GM13976 (cell line): ENCODE results near the gene CCDC148.
"Not testable (repeated sequence)": the region's sequence is repeated elsewhere in the genome, so short reads cannot be mapped to it uniquely, and the experiment has no call there.

ENCODE experiments used
- DNase-seq: peaks from one replicate; pipeline ENCODE4 v3.0.0; 2012; ENCODE audit warnings: low spot score
- CTCF ChIP-seq: IDR thresholded peaks from 2 replicates; pipeline ENCODE4 v1.5.1; 2012; ENCODE audit warnings: borderline replicate concordance, mild to moderate bottlenecking; ENCODE audit not compliant: insufficient read depth; ENCODE audit errors: extremely low read depth, missing control alignments, control extremely low read depth
- in situ Hi-C: fragments of 300-500 bp; cut with MboI; formaldehyde crosslinking; loops from one replicate; pipeline ENCODE4 v1.12.0; 2022; ENCODE audit warnings: low sequenced_read_pairs, mixed read lengths, inconsistent platforms; ENCODE audit not compliant: unreplicated experiment

CCDC148 gene

DNA sequence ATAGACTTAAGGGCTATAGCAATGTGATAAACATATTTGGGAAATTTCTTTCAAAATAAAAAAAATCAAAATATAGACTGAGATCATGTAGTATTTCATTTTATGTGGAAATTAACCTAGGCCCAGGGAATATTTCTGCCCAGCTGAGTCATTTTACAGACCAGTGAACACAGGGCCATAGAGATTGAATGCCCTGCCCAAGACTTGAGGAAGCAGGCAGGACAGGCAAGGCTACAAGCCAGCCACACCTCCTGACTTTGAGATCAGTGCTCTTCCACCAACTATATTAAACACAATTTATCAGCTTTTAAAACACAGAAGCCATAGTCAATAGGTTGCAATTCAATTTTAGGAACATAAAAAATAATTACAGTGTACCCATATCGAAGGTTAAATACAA lies 12.9 kb downstream of the CCDC148 start:
- no peak for TF ChIP-seq CTCF
- in situ Hi-C loops = no loop called here

DNA sequence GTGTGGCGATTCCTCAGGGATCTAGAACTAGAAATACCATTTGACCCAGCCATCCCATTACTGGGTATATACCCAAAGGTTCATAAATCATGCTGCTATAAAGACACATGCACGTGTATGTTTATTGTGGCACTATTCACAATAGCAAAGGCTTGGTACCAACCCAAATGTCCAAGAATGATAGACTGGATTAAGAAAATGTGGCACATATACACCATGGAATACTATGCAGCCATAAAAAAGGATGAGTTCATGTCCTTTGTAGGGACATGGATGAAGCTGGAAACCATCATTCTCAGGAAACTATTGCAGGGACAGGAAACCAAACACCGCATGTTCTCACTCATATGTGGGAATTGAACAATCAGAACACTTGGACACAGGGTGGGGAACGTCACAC lies 17.5 kb downstream of the CCDC148 start:
- in situ Hi-C loops = not testable (repeated sequence)

More for the DNA sequence above, 12.9 kb downstream of the CCDC148 start:
- DNase-seq = no peak

DNA sequence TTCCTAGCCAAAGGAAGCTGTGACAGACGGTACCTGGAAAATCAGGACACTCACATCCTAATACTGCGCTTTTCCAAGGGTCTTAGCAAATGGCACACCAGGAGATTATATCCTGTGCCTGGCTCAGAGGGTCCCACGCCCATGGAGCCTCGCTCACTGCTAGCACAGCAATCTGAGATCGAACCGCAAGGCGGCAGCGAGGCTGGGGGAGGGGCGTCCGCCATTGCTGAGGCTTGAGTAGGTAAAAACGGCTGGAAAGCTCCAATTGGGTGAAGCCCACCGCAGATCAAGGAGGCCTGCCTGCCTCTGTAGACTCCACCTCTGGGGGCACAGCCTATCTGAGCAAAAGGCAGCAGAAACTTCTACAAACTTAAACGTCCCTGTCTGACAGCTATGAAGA lies 22.8 kb downstream of the CCDC148 start:
- in situ Hi-C loops, DNase-seq: not testable (repeated sequence)

More for the DNA sequence above, 17.5 kb downstream of the CCDC148 start:
- DNase-seq = not testable (repeated sequence)

- TF ChIP-seq CTCF = no peak
- in situ Hi-C loops = no loop called here
These were observed 24.4 kb downstream of the CCDC148 start for GRCh38 chr2:158432117-158432516.

GRCh38 chr2:158414538-158414937 lies 42.0 kb downstream of the CCDC148 start:
- in situ Hi-C loops = no loop called here
- no peak for TF ChIP-seq CTCF
- no peak for DNase-seq

More at GRCh38 chr2:158432117-158432516, 24.4 kb downstream of the CCDC148 start:
- DNase-seq = no peak

DNA sequence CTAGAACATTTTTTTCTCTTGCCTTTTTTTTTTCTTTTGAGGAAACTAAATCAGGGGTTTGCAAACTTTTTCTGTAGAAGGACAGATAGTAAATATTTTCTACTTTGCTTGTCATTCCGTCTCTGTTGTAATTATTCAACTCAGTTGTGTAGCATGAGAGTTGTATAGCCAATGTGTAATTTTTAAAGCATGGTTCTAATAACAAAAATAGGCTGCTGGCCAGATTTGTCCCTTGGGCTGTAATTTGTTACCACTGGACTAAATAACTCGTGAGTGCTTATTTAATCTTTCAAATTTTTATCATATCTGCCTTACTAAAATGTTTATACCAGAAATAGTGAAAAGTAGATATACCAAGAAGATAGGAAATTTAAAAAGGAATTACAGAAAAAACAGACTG lies 43.0 kb downstream of the CCDC148 start:
- no peak for DNase-seq
- TF ChIP-seq CTCF = no peak
- in situ Hi-C loops = no loop called here

DNA sequence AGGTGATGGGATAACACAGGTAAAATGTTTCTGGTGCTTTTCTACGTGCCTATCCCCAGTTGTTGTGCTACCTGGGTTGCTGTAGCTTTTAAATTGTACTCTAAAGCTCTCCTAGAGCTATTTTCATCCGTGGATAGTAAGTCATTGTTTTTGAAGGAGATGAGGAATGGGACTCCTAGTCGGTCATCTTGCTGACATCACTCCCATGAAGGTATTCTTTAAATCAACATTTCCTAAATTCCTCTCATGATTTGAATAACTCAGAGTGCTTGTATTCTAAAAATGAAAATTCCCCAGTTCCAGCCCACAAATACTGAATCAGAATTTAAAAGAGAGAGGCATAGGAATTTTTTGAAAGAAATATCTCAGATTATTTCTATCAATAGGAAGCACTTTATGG lies 44.3 kb downstream of the CCDC148 start:
- in situ Hi-C loops = no loop called here
- no peak for DNase-seq
- no peak for TF ChIP-seq CTCF

DNA sequence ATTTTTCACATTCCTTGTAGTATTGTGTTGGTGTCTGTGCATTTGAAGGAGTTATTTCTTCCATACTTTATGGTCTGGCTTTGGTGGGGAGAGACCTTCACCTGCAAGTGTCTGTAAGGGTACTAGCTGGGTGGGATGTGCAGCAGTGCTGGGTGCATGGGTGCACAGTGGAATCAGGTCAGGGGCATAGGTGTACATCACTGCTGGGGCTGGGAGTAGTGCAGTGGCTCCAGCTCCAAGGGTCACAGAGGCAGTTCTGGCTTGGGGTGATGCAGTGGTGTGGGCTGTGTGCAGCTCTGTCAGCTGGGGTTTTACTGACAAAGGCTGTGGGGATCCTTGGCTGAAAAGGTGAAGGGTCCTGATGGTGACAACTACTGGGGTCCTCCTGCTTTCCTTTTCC lies 44.8 kb downstream of the CCDC148 start:
- in situ Hi-C loops = no loop called here
- no peak for TF ChIP-seq CTCF
- no peak for DNase-seq
